ENCODE measurements around the gene PCDHGA5.

The PCDHGA5 gene

DNA sequence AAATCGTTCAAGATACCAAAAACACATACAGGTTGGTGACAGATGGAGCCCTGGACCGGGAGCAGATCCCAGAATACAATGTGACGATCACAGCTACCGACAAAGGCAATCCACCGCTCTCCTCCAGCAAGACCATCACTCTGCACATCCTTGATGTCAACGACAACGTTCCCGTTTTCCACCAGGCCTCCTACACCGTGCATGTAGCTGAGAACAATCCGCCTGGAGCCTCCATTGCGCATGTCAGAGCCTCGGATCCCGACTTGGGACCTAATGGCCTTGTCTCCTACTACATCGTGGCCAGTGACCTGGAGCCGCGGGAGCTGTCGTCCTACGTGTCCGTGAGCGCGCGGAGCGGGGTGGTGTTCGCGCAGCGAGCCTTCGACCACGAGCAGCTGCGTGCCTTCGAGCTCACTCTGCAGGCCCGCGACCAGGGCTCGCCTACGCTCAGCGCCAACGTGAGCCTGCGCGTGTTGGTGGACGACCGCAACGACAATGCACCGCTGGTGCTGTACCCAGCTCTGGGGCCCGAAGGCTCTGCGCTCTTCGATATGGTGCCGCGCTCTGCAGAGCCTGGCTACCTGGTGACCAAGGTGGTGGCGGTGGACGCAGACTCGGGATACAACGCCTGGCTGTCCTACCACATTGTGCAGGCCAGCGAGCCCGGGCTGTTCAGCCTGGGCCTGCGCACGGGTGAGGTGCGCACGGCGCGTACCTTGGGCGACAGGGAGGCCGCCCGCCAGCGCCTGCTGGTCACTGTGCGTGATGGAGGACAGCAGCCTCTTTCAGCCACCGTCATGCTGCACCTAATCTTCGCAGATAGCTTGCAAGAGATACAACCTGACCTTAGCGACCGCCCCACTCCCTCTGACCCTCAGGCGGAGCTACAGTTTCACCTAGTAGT is 7.9 kb downstream of the PCDHGA5 start:
- TF ChIP-seq REST (IDR thresholded peaks at IDR 0.05; ENCODE audit: insufficient read depth in 1 of 2, low read depth in 2 of 2, low read length in 2 of 2) (no peak), SIN3A (IDR thresholded peaks at IDR 0.05; ENCODE audit: borderline replicate concordance, insufficient read depth, low read length) (no peak), POLR2AphosphoS5 (IDR thresholded peaks at IDR 0.05; ENCODE audit: low read depth, low read length) (no peak), FOXP2 (optimal IDR thresholded peaks at IDR 0.05; ENCODE audit: borderline replicate concordance, extremely low read depth, extremely low read length, insufficient read depth) (no peak), TAF1 (IDR thresholded peaks at IDR 0.05; ENCODE audit: borderline replicate concordance, insufficient read depth, low read length) (no peak)

DNA sequence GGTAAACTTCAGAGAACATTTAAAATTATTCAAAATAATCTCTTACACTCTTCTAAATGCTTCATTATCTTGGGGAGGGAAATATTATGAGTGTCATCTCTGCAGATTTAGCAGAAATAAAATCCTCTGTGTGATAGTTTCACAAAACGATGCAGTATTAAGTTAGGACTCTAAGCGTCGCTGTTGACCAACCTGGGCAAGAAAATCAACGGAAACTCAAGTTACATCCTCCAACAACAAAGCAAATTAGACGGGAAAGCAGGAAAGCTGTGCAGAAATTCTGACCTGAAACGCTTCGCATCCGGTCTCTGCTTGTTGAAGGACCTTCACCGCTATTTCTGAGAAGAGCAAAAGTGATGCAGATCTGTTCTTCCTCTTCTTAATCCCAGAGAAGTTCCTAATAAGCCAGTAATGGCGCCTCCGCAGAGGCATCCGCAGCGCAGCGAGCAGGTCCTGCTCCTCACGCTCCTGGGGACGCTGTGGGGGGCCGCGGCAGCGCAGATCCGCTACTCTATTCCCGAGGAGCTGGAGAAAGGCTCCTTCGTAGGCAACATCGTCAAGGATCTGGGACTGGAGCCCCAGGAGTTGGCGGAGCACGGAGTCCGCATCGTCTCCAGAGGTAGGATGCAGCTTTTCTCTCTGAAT is 9.8 kb downstream of the PCDHGA5 start, which contains the start of gene PCDHGA6:
Gene PCDHGA6 (plus strand): TSS at position 219 of the 645 bp plus-strand sequence. CDS start 193 bp downstream, at position 412.
- TF ChIP-seq SIN3A (IDR thresholded peaks at IDR 0.05; ENCODE audit: borderline replicate concordance, insufficient read depth, low read length) (no peak), POLR2AphosphoS5 (IDR thresholded peaks at IDR 0.05; ENCODE audit: low read depth, low read length) (no peak), FOXP2 (optimal IDR thresholded peaks at IDR 0.05; ENCODE audit: borderline replicate concordance, extremely low read depth, extremely low read length, insufficient read depth) (no peak), REST (IDR thresholded peaks at IDR 0.05; ENCODE audit: insufficient read depth in 1 of 2, low read depth in 2 of 2, low read length in 2 of 2) (no peak), TAF1 (IDR thresholded peaks at IDR 0.05; ENCODE audit: borderline replicate concordance, insufficient read depth, low read length) (no peak)

- TF ChIP-seq SIN3A (IDR thresholded peaks at IDR 0.05; ENCODE audit: borderline replicate concordance, insufficient read depth, low read length) (no peak), TAF1 (IDR thresholded peaks at IDR 0.05; ENCODE audit: borderline replicate concordance, insufficient read depth, low read length) (no peak)
Observed at GRCh38 chr5:141374627-141375026, 10.7 kb downstream of the PCDHGA5 start.

GRCh38 chr5:141382469-141383294 is 18.7 kb downstream of the PCDHGA5 start, which contains the start of gene PCDHGA7:
Gene PCDHGA7, plus strand, starts transcription at chr5:141382742. Its CDS starts 158 bp downstream, at chr5:141382900.
- TF ChIP-seq REST (IDR thresholded peaks at IDR 0.05; ENCODE audit: insufficient read depth in 1 of 2, low read depth in 2 of 2, low read length in 2 of 2): no peak
- TF ChIP-seq FOXP2 (optimal IDR thresholded peaks at IDR 0.05; ENCODE audit: borderline replicate concordance, extremely low read depth, extremely low read length, insufficient read depth): no peak
- no peak for TF ChIP-seq TAF1 (IDR thresholded peaks at IDR 0.05; ENCODE audit: borderline replicate concordance, insufficient read depth, low read length)
- TF ChIP-seq POLR2AphosphoS5 (IDR thresholded peaks at IDR 0.05; ENCODE audit: low read depth, low read length): no peak
- TF ChIP-seq SIN3A (IDR thresholded peaks at IDR 0.05; ENCODE audit: borderline replicate concordance, insufficient read depth, low read length): no peak

DNA sequence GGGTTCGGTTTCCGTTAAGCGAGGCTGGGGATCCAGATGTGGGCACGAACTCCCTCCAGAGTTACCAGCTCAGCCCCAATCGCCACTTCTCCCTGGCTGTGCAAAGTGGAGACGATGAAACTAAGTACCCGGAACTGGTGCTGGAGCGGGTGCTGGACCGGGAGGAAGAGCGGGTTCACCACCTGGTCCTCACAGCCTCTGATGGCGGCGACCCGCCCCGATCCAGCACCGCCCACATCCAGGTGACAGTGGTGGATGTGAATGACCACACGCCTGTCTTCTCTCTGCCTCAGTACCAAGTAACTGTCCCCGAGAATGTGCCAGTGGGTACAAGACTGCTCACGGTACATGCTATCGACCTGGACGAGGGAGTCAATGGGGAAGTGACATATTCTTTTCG is 19.4 kb downstream of the PCDHGA5 start:
- TF ChIP-seq SIN3A (IDR thresholded peaks at IDR 0.05; ENCODE audit: borderline replicate concordance, insufficient read depth, low read length) (no peak), TAF1 (IDR thresholded peaks at IDR 0.05; ENCODE audit: borderline replicate concordance, insufficient read depth, low read length) (no peak), REST (IDR thresholded peaks at IDR 0.05; ENCODE audit: insufficient read depth in 1 of 2, low read depth in 2 of 2, low read length in 2 of 2) (no peak), FOXP2 (optimal IDR thresholded peaks at IDR 0.05; ENCODE audit: borderline replicate concordance, extremely low read depth, extremely low read length, insufficient read depth) (no peak), POLR2AphosphoS5 (IDR thresholded peaks at IDR 0.05; ENCODE audit: low read depth, low read length) (no peak)

All from PFSK-1 (cell line).